GM19467 (cell line): ENCODE data around the gene SLFNL1.

Source experiments
- ATAC-seq: cut with Tn5 transposase; IDR thresholded peaks from one replicate; pipeline ENCODE4 v1.9.1; 2021; ENCODE audit warnings: mild to moderate bottlenecking, moderate library complexity; ENCODE audit not compliant: unreplicated experiment

The SLFNL1 gene

DNA sequence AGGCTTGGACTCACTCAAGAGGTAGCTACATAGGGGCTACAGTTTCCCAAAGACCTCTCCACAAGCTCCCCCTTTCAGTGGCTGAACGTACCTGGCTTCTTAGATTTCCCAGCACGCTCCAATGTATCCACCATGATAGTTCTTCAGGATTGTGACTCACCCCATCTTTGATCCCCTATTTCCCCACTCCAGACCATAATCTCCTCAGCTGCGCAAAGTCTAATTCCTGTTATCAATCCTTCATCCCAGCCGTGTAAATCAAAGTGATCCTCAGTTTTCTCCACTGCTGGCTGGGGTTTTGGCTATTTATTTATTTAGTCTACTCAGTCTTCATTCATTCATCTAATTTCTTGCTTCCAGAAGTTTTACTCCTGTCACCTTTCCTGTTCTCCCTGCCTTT lies 55.1 kb downstream of the SLFNL1 start:
- no peak for ATAC-seq
